ENCODE data around the gene SPDYE2. TPM values are rescaled to one million over a fixed set of nuclear protein-coding genes. Genes with fewer than 3 reads are reported as not detected.
"Not testable (repeated sequence)": the region's sequence is repeated elsewhere in the genome, so short reads cannot be mapped to it uniquely, and the experiment has no call there.

The SPDYE2 gene
- total RNA-seq, 2 experiments from 2014 or later, result 0.29 TPM; not detected in 1

- H3K4me3 Mint-ChIP-seq; H3K27ac Mint-ChIP-seq; DNase-seq; H3K4me1 Mint-ChIP-seq; H3K36me3 Mint-ChIP-seq; H3K9me3 Mint-ChIP-seq (ENCODE audit: low read depth); H3K27me3 Mint-ChIP-seq; ATAC-seq; CTCF ChIA-PET: not testable (repeated sequence)
Observed at GRCh38 chr7:102524803-102525202, 26.2 kb upstream of the SPDYE2 start.

DNA sequence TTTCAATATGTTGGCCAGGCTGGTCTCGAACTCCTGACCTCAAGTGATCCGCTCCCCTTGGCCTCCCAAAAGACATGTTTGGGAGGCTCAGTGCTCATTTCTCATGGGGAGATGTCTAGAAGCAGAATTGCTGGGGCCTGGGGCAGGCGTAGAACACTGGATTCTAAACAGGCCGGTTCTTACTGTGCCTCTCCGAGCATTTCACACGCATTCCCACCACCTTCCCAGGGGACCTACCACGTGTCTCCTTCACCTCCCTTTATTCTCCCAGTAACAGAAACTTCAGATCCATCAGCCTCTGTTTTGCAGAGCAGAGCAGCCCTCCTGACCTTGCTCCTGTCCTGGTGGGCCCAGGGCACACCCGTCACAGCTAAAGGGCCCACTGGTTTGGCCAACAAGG lies 23.8 kb upstream of the SPDYE2 start:
- H3K4me3 Mint-ChIP-seq; H3K36me3 Mint-ChIP-seq; CTCF ChIA-PET; DNase-seq; ATAC-seq; H3K4me1 Mint-ChIP-seq; H3K27ac Mint-ChIP-seq; H3K9me3 Mint-ChIP-seq (ENCODE audit: low read depth); H3K27me3 Mint-ChIP-seq: not testable (repeated sequence)

GRCh38 chr7:102527822-102528793 lies 22.9 kb upstream of the SPDYE2 start:
- H3K9me3 Mint-ChIP-seq (ENCODE audit: low read depth); H3K27ac Mint-ChIP-seq; H3K4me3 Mint-ChIP-seq; DNase-seq; CTCF ChIA-PET; H3K4me1 Mint-ChIP-seq; H3K36me3 Mint-ChIP-seq; H3K27me3 Mint-ChIP-seq; ATAC-seq: not testable (repeated sequence)

DNA sequence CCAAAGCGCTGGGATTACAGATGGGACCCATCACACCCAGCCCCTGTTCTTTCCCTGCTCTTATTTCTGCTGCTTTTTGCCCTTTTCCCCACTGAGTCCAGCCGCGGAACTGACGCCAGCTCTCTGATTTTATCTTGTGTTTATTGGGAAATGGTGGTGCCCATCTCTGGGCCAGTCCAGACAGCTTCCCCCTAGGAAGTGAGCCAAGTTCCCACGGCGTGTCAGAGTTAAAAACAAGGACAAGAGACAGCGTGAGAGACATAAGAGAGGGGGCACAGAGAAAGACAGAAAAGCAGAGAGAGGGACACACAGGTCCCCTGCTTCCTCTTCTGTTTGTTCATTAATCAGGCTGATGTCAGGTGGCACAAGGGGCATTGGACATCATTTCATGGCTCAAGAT lies 19.4 kb upstream of the SPDYE2 start:
- H3K27ac Mint-ChIP-seq; H3K36me3 Mint-ChIP-seq; DNase-seq; H3K4me1 Mint-ChIP-seq; H3K9me3 Mint-ChIP-seq (ENCODE audit: low read depth); H3K4me3 Mint-ChIP-seq; CTCF ChIA-PET; ATAC-seq; H3K27me3 Mint-ChIP-seq: not testable (repeated sequence)

GRCh38 chr7:102532127-102532526 lies 18.9 kb upstream of the SPDYE2 start:
- DNase-seq; H3K27ac Mint-ChIP-seq; H3K4me1 Mint-ChIP-seq; H3K27me3 Mint-ChIP-seq; H3K9me3 Mint-ChIP-seq (ENCODE audit: low read depth); ATAC-seq; CTCF ChIA-PET; H3K4me3 Mint-ChIP-seq; H3K36me3 Mint-ChIP-seq: not testable (repeated sequence)

- H3K9me3 Mint-ChIP-seq (ENCODE audit: low read depth); CTCF ChIA-PET; ATAC-seq; DNase-seq; H3K27ac Mint-ChIP-seq; H3K4me1 Mint-ChIP-seq; H3K27me3 Mint-ChIP-seq; H3K36me3 Mint-ChIP-seq; H3K4me3 Mint-ChIP-seq: not testable (repeated sequence)
Observed at GRCh38 chr7:102535062-102535615, 15.9 kb upstream of the SPDYE2 start.

GRCh38 chr7:102540604-102541003 lies 10.4 kb upstream of the SPDYE2 start:
- CTCF ChIA-PET; H3K9me3 Mint-ChIP-seq (ENCODE audit: low read depth); ATAC-seq; H3K4me1 Mint-ChIP-seq; DNase-seq; H3K4me3 Mint-ChIP-seq; H3K36me3 Mint-ChIP-seq; H3K27me3 Mint-ChIP-seq; H3K27ac Mint-ChIP-seq: not testable (repeated sequence)

- ATAC-seq; H3K27ac Mint-ChIP-seq; CTCF ChIA-PET; DNase-seq; H3K4me3 Mint-ChIP-seq; H3K4me1 Mint-ChIP-seq; H3K36me3 Mint-ChIP-seq; H3K9me3 Mint-ChIP-seq (ENCODE audit: low read depth); H3K27me3 Mint-ChIP-seq: not testable (repeated sequence)
Observed at GRCh38 chr7:102542083-102542482, 8.9 kb upstream of the SPDYE2 start.

GRCh38 chr7:102542771-102543170 lies 8.3 kb upstream of the SPDYE2 start:
- DNase-seq; H3K36me3 Mint-ChIP-seq; H3K4me1 Mint-ChIP-seq; H3K4me3 Mint-ChIP-seq; H3K9me3 Mint-ChIP-seq (ENCODE audit: low read depth); ATAC-seq; H3K27me3 Mint-ChIP-seq; H3K27ac Mint-ChIP-seq; CTCF ChIA-PET: not testable (repeated sequence)

DNA sequence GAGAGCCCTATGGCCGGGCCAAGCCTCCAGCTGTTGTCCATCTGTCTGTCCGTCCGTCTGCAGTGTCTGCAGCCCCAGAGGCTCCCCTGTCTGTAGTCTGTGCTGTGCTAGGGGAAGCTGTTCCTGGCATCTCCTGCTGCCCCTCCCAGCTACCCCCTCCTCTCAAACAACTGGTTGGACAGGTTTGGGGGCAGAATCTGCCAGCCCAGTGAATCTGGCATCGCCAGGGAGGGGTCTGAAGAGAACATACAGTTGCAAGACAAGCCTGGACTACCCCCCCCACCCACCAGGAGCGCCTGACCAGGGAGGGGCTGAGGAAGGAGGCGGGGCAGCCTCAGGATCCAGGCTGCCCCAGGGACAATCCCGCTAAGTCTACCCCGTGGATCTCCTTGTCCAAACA lies 7.4 kb upstream of the SPDYE2 start, which contains the start of gene UPK3BL2:
TSS of gene UPK3BL2 (minus strand) at position 101 of the 400 bp plus-strand sequence. CDS start at position 41, 60 bp downstream.
- not testable (repeated sequence) for H3K4me3 Mint-ChIP-seq

GRCh38 chr7:102544372-102544771 lies 6.7 kb upstream of the SPDYE2 start:
- H3K27me3 Mint-ChIP-seq; ATAC-seq; H3K4me1 Mint-ChIP-seq; H3K4me3 Mint-ChIP-seq; H3K36me3 Mint-ChIP-seq; H3K9me3 Mint-ChIP-seq (ENCODE audit: low read depth); CTCF ChIA-PET; H3K27ac Mint-ChIP-seq; DNase-seq: not testable (repeated sequence)

More for the DNA sequence above, 7.4 kb upstream of the SPDYE2 start, which contains the start of gene UPK3BL2:
- H3K4me1 Mint-ChIP-seq; DNase-seq; H3K36me3 Mint-ChIP-seq; H3K27me3 Mint-ChIP-seq; CTCF ChIA-PET; ATAC-seq; H3K27ac Mint-ChIP-seq; H3K9me3 Mint-ChIP-seq (ENCODE audit: low read depth): not testable (repeated sequence)

DNA sequence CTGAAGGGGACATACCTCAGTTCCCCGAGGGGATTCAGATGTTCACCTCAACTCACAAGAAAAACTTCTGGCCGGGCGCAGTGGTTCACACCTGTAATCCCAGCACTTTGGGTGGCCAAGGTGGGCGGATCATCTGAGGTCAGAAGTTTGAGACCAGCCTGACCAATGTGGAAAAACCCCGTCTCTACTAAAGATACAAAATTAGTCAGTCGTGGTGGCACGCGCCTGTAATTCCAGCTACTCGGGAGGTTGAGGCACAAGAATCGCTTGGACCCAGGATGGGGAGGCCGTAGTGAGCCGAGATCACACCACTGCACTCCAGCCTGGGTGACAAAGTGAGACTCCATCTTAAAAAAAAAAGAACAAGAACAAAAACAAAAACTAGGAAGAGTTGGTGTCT lies 5.7 kb upstream of the SPDYE2 start:
- CTCF ChIA-PET, ATAC-seq, H3K36me3 Mint-ChIP-seq: not testable (repeated sequence)

DNA sequence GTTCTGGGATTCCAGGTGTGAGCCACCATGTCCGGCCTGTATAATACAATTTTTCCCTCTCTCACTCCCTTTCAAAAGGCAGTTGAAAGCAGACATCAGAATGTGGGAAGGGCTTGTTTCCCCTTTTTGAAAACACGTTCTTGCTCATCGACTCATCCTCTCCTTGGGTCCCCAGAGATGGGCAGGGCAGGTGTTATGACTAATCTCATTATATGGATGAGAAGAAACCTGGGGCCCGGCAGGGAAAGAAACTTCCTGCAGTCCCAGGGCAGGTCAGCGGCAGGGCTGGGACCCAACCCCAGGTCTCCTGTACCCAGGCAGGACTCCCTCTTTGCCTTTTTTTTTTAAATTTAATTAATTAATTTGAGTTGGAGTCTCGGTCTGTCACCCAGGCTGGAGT lies 4.7 kb upstream of the SPDYE2 start:
- H3K9me3 Mint-ChIP-seq (ENCODE audit: low read depth); H3K36me3 Mint-ChIP-seq; H3K27me3 Mint-ChIP-seq; H3K4me1 Mint-ChIP-seq; H3K4me3 Mint-ChIP-seq; DNase-seq; ATAC-seq; CTCF ChIA-PET; H3K27ac Mint-ChIP-seq: not testable (repeated sequence)

More for the DNA sequence above, 5.7 kb upstream of the SPDYE2 start:
- H3K4me3 Mint-ChIP-seq; H3K9me3 Mint-ChIP-seq (ENCODE audit: low read depth); H3K27ac Mint-ChIP-seq; DNase-seq; H3K4me1 Mint-ChIP-seq; H3K27me3 Mint-ChIP-seq: not testable (repeated sequence)

GRCh38 chr7:102568620-102569019 lies 17.6 kb downstream of the SPDYE2 start:
- not testable (repeated sequence) for H3K9me3 Mint-ChIP-seq (ENCODE audit: low read depth); H3K4me3 Mint-ChIP-seq; H3K36me3 Mint-ChIP-seq

More at GRCh38 chr7:102568620-102569019, 17.6 kb downstream of the SPDYE2 start:
- H3K4me1 Mint-ChIP-seq, CTCF ChIA-PET, ATAC-seq, H3K27ac Mint-ChIP-seq, H3K27me3 Mint-ChIP-seq, DNase-seq: not testable (repeated sequence)
